CD4-positive, alpha-beta T cell treated with Interleukin-6 at 100 ng/mL for 8 hours (primary cell): ENCODE results near the gene GPR151.

ENCODE experiments used
- DNase-seq: peaks from one replicate; pipeline ENCODE4 v3.0.0-alpha.2; 2020; ENCODE audit warnings: mixed read lengths, low spot score

Gene GPR151

DNA sequence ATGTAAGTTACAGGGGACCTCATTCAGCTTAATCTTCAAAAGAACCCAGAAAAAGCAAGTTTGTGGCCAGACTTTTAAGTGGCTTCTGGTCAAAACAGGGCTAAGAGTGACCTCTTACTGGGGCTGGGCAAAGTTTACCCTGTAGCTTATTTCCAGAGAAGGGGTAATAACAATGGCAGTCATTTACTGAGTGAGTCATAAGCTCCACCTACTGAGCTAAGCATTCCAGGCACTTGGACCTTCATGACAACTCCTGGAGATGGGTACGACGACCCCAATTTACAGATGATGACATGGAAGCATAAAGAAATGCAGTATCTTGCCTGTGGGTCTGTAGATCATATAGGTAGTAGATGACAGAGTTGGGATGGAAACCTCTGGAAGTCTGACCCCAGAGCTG, 4.7 kb upstream of the GPR151 start:
- no peak for DNase-seq

GRCh38 chr5:146519554-146519953, 3.6 kb upstream of the GPR151 start:
- DNase-seq = no peak

DNA sequence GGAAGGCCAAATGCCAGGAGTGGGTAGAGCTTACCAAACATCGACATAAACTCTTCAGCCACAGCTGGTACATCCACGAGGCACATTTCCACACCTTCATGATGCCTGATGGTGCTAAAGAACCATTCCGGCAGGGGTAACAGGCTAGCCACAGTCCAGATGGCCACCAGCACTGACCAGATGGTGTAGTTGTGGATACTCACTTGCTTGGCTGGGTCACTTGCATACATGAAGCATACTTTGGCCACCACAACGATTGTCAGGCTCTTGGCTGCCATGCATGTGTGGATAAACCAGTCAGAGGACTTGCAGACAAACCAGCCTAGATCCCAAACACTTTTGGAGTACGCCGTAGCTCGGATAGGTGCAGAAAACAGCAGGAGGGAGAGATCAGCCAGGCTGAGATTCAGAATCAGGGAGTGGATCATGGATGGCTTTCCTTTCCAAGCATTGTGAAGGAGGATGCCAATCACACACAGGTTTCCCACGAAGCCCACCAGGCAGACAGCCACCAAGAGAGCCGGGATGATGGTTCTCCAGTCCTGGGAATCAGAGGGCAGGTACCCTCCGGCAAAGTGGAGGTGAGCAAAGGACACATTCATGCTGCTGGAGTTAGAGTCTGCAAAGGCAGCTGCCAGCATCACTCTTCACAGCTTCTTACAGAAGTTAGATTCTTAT, 378 bp downstream of the GPR151 start:
- DNase-seq = no peak

GRCh38 chr5:146514575-146514974, 1.4 kb downstream of the GPR151 start:
- no peak for DNase-seq

- no peak for DNase-seq
Observed at GRCh38 chr5:146513462-146513861, 2.5 kb downstream of the GPR151 start.

DNA sequence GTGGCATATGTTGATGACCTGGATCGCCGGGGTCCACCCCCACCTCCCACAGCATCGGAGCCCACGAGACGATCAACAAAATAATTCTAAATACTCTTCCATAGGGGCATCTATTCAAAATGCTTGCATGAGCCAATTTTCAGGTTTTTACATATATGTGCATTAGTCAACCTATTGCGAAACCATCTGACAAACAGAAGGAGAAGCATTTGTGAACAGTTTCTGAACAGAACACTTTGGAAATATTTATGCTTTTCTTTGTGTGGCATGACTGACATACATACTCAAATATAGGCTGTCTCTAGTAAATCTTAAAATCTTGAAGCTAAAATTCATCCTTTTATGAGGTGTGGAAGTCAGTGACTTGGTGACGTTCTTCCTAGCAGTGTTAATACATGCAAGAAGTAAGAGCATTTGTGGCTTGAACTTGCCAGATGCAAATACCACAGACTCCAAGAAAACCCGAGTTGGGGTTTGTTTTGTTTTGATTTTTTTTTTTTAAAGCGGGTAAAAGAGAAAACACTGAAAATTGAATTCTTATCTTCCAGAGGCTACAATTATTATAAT, 5.3 kb downstream of the GPR151 start:
- DNase-seq = no peak

DNA sequence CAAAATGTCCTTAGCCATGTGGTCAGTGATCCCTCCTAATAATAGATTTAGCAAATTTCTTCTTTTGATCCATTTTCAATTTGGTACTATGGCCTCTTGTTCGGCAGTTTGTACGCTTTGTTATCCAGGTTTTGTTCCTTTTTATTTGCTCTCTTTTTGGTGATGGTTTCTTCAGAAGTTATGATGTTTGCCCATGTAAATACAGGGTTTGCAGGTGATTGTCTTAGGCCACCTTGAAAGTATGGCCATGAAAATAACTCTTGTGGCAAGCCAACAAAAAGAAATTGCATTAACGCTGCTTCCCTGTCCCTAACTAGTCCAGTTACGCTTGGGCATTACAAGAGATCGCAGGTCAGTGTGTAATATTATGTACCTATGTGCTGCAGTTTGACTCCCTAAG, 8.6 kb downstream of the GPR151 start:
- DNase-seq = no peak

- DNase-seq = no peak
Observed at GRCh38 chr5:146499680-146500079, 16.3 kb downstream of the GPR151 start.

DNA sequence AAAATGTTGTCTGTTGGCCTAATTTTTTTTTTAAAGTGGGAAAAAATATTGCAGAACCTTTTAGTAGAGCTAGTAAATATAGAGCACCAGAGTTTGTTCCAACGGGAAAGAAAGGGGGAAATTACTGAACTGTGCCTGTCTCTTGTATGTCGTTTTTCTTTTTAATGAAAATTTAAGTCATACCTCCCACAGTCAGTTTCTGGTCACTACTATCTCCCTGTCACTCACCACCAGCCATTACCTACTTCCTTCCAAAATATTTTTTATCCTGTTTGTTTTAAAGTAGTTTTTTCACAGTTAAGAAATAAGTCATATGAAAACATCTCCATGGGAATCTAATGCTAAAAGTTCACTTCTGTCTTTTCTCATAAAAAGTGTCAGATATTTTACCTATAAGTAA, 21.3 kb downstream of the GPR151 start:
- no peak for DNase-seq

GRCh38 chr5:146490089-146490843, 25.7 kb downstream of the GPR151 start:
- DNase-seq = no peak

DNA sequence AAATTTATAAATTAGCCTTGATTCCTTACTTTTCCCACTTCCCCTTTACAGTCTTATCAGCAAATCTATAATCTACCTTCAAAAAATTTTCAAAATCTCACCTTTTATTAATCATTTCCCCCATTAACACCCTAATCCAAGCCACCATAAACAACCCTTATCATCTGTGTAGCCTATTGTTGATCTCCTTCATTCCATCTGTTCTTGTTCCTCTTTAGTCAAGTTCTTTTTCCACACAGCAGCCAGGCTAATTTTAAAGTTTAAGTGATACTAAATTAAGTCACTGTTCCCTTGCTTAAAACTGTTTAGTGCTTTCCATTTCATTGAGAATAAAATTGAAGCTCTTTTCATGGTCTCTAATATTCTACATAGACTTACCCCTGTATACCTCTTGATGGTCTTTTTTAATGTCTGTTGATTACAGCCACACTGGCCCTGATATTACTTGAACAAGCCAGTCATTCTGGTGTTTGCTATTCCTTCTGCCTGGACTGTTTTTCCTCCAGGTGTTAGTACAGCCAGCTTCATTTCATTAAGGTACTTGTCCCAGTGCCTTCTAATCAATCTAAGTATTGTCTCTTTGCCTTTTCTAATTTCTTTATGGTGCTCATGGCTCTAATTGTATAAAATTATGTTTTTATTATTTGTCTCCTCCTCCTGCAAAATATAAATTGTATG, 31.1 kb downstream of the GPR151 start:
- no peak for DNase-seq

- no peak for DNase-seq
Observed at GRCh38 chr5:146482775-146483174, 33.2 kb downstream of the GPR151 start.

GRCh38 chr5:146475906-146476305, 40.1 kb downstream of the GPR151 start:
- no peak for DNase-seq

- DNase-seq = no peak
Observed at GRCh38 chr5:146475190-146475780, 40.7 kb downstream of the GPR151 start.

DNA sequence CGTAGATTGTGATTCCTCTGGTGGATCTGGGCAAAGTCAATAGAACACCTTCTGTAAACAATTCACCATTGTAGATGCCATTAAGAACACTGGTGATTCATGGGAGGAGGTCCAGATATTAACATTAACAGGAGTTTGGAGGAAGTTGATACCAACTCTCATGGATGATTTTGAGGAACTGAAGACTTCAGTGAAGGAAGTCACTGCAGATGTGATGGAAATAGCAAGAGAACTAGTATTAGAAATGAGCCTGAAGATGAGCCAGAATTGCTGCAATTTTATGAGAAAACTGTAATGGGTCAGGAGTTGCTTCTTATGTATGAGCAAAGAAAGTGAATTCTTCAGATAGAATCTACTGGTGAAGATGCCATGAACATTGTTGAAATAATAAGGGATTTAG, 41.9 kb downstream of the GPR151 start:
- DNase-seq = no peak

- no peak for DNase-seq
Observed at GRCh38 chr5:146467760-146468159, 48.2 kb downstream of the GPR151 start.

GRCh38 chr5:146466521-146467349, 49.3 kb downstream of the GPR151 start:
- DNase-seq = no peak

DNA sequence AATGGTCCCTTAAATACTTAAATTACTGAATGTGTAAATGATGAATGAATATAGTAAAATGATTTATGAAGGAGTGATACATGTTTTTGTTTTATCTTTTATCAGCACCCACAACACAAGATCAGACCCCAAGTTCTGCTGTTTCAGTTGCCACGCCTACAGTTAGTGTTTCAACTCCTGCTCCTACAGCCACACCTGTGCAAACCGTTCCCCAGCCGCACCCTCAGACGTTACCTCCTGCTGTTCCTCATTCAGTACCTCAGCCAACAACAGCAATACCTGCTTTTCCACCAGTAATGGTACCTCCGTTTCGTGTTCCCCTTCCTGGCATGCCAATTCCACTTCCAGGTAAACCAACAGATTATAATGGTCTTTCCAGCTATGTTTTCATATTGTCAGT, 52.5 kb downstream of the GPR151 start:
- DNase-seq = no peak
